Neural progenitor cell (in vitro differentiated cells): ENCODE measurements around the gene CNOT4. TPM values are rescaled to one million over a fixed set of nuclear protein-coding genes. Genes with fewer than 3 reads are reported as not detected.

Source experiments
- DNase-seq: peaks from one replicate; pipeline ENCODE4 v3.0.0-alpha.2; 2016; ENCODE audit warnings: low spot score
- H2AFZ ChIP-seq: fragments of 200-600 bp; sonication (generic); replicated peaks from 2 replicates; pipeline ENCODE4 v1.6.1; 2016; ENCODE audit warnings: antibody characterized with exemption
- H3F3A ChIP-seq: fragments of 200-600 bp; sonication (generic); 2 replicates; pipeline ENCODE4 v1.6.1; 2016; ENCODE audit warnings: antibody characterized with exemption, low read depth
- H3K27ac ChIP-seq: fragments of 200-600 bp; sonication (generic); 2 replicates; pipeline ENCODE4 v1.5.1; 2016; ENCODE audit warnings: mild to moderate bottlenecking
- H3K27me3 ChIP-seq: fragments of 200-600 bp; sonication (generic); 2 replicates; pipeline ENCODE4 v1.6.1; 2016; ENCODE audit warnings: mild to moderate bottlenecking, moderate library complexity
- H3K36me3 ChIP-seq: fragments of 200-600 bp; sonication (generic); 2 replicates; pipeline ENCODE4 v1.5.1; 2016
- H3K4me1 ChIP-seq: fragments of 200-600 bp; sonication (generic); 2 replicates; pipeline ENCODE4 v1.6.1; 2016; ENCODE audit warnings: mixed run types
- H3K4me2 ChIP-seq: fragments of 200-600 bp; sonication (generic); 2 replicates; pipeline ENCODE4 v1.6.1; 2016
- H3K4me3 ChIP-seq: fragments of 200-600 bp; sonication (generic); 2 replicates; pipeline ENCODE4 v1.5.1; 2016
- H3K79me2 ChIP-seq: fragments of 200-600 bp; sonication (generic); 2 replicates; pipeline ENCODE4 v1.6.1; 2016; ENCODE audit warnings: low read depth
- H3K9ac ChIP-seq: fragments of 200-600 bp; sonication (generic); 2 replicates; pipeline ENCODE4 v1.6.1; 2016
- H3K9me3 ChIP-seq: fragments of 200-600 bp; sonication (generic); 2 replicates; pipeline ENCODE4 v1.5.1; 2016; ENCODE audit warnings: low read depth
- H4K20me1 ChIP-seq: fragments of 200-600 bp; sonication (generic); 2 replicates; pipeline ENCODE4 v1.6.1; 2016; ENCODE audit warnings: low read depth
- H3K27ac Mint-ChIP-seq: 3 replicates; pipeline ENCODE4 v1.8.0; 2021; ENCODE audit warnings: mixed read lengths
- H3K27me3 Mint-ChIP-seq: 2 replicates; pipeline ENCODE4 v1.8.0; 2022; ENCODE audit warnings: low read depth, mild to moderate bottlenecking, inconsistent platforms, moderate library complexity, mixed read lengths; ENCODE audit not compliant: insufficient read depth
- H3K36me3 Mint-ChIP-seq: 3 replicates; pipeline ENCODE4 v1.8.0; 2021; ENCODE audit warnings: mixed read lengths
- H3K4me1 Mint-ChIP-seq: 3 replicates; pipeline ENCODE4 v1.8.0; 2021; ENCODE audit warnings: mixed read lengths
- H3K4me3 Mint-ChIP-seq: 3 replicates; pipeline ENCODE4 v1.8.0; 2021; ENCODE audit warnings: mild to moderate bottlenecking, moderate library complexity, mixed read lengths
- H3K9me3 Mint-ChIP-seq: 3 replicates; pipeline ENCODE4 v1.8.0; 2020; ENCODE audit warnings: mixed read lengths
- CTCF ChIP-seq: fragments of 200-600 bp; sonication (generic); IDR thresholded peaks from 2 replicates; pipeline ENCODE4 v1.5.1; 2017; ENCODE audit warnings: antibody characterized with exemption, mild to moderate bottlenecking
- EZH2 ChIP-seq: fragments of 200-600 bp; sonication (generic); IDR thresholded peaks from 2 replicates; pipeline ENCODE4 v1.6.1; 2017; ENCODE audit warnings: antibody characterized with exemption, mild to moderate bottlenecking, moderate library complexity
- EZH2phosphoT487 ChIP-seq: fragments of 200-600 bp; sonication (generic); IDR thresholded peaks from 2 replicates; pipeline ENCODE4 v1.6.1; 2017; ENCODE audit warnings: antibody characterized with exemption
- total RNA-seq: library from RNA; depleted of rRNA; stranded (reverse); fragments of >200 nt; gene quantifications from 2 replicates; pipeline ENCODE4 v1.2.3, GENCODE V29; 2015; ENCODE audit warnings: low replicate concordance

CNOT4 gene
- total RNA-seq, 1 donor from 2014 or later = 21.4 TPM

DNA sequence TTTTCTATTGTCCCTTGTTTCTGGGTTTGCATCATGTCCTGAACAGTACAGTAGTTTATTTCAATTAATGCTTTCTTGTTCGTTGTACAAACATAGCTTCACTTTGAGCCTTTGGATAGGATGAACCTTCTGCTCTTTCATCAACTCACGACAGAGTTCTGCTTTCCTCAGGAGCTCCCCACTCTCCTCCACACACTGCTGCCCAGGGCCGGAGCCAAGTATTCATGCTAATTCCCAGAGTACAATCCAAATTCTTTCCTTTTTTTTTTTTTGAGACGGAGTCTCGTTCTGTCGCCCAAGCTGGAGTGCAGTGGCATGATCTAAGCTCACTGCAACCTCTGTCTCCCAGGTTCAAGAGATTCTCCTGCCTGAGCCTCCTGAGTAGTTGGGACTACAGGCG, 40.3 kb upstream of the CNOT4 start:
- Histone ChIP-seq H3K4me2 (no peak overlapping the region), H3F3A (no peaks in the 10 kb centered on the region), H2AFZ (peak overlapping the region; percentile 18), H3K79me2 (no peaks in the 10 kb centered on the region), H3K4me3 (no peak overlapping the region), H3K27ac (no peak overlapping the region), H3K4me1 (no peaks in the 10 kb centered on the region), H3K9ac (no peak overlapping the region), H3K36me3 (no peaks in the 10 kb centered on the region), H3K27me3 (no peaks in the 10 kb centered on the region), H4K20me1 (no peaks in the 10 kb centered on the region), H3K9me3 (no peaks in the 10 kb centered on the region)
- no peaks in the 10 kb centered on the region for H3K36me3 Mint-ChIP-seq
- no peak overlapping the region for H3K27ac Mint-ChIP-seq
- no peak overlapping the region for H3K4me3 Mint-ChIP-seq
- H3K4me1 Mint-ChIP-seq = no peaks in the 10 kb centered on the region
- H3K27me3 Mint-ChIP-seq = no peaks in the 10 kb centered on the region
- no peak for DNase-seq
- H3K9me3 Mint-ChIP-seq = no peaks in the 10 kb centered on the region
- TF ChIP-seq EZH2phosphoT487 = no peak
- TF ChIP-seq CTCF = no peak

- Mint-ChIP-seq H3K4me1 (peaks cover 4% of the 10 kb centered on the region), H3K9me3 (no peaks in the 10 kb centered on the region), H3K27me3 (no peaks in the 10 kb centered on the region), H3K4me3 (no peak overlapping the region), H3K27ac (no peak overlapping the region), H3K36me3 (no peaks in the 10 kb centered on the region)
- no peak for DNase-seq
- H4K20me1 ChIP-seq = no peaks in the 10 kb centered on the region
- no peak overlapping the region for H3K27ac ChIP-seq
- H3K27me3 ChIP-seq = no peaks in the 10 kb centered on the region
- TF ChIP-seq EZH2phosphoT487 (no peak), CTCF (no peak), EZH2 (no peak)
- peaks cover 7% of the 10 kb centered on the region for H3F3A ChIP-seq
- no peak overlapping the region for H3K4me2 ChIP-seq
- no peaks in the 10 kb centered on the region for H3K9me3 ChIP-seq
- peaks cover 13% of the 10 kb centered on the region for H3K4me1 ChIP-seq
- H3K4me3 ChIP-seq = no peak overlapping the region
- H3K9ac ChIP-seq = no peak overlapping the region
- H3K36me3 ChIP-seq = no peaks in the 10 kb centered on the region
- H3K79me2 ChIP-seq = no peaks in the 10 kb centered on the region
- no peak overlapping the region for H2AFZ ChIP-seq
These were observed 31.1 kb upstream of the CNOT4 start for GRCh38 chr7:135541029-135541428.

- no peaks in the 10 kb centered on the region for H3K79me2 ChIP-seq
- Mint-ChIP-seq H3K4me1 (peaks cover 4% of the 10 kb centered on the region), H3K9me3 (no peaks in the 10 kb centered on the region), H3K4me3 (no peak overlapping the region), H3K27ac (no peak overlapping the region), H3K36me3 (no peaks in the 10 kb centered on the region), H3K27me3 (no peaks in the 10 kb centered on the region)
- H3K27ac ChIP-seq = no peak overlapping the region
- no peaks in the 10 kb centered on the region for H4K20me1 ChIP-seq
- H3F3A ChIP-seq = peaks cover 7% of the 10 kb centered on the region
- H3K27me3 ChIP-seq = no peaks in the 10 kb centered on the region
- no peak overlapping the region for H3K4me2 ChIP-seq
- H2AFZ ChIP-seq = peak overlapping the region; percentile 98
- no peak overlapping the region for H3K4me3 ChIP-seq
- peaks cover 13% of the 10 kb centered on the region for H3K4me1 ChIP-seq
- no peaks in the 10 kb centered on the region for H3K36me3 ChIP-seq
- no peak for DNase-seq
- no peak overlapping the region for H3K9ac ChIP-seq
- TF ChIP-seq EZH2 (no peak), CTCF (no peak), EZH2phosphoT487 (no peak)
- no peaks in the 10 kb centered on the region for H3K9me3 ChIP-seq
These were observed 29.7 kb upstream of the CNOT4 start for GRCh38 chr7:135539629-135540028.

DNA sequence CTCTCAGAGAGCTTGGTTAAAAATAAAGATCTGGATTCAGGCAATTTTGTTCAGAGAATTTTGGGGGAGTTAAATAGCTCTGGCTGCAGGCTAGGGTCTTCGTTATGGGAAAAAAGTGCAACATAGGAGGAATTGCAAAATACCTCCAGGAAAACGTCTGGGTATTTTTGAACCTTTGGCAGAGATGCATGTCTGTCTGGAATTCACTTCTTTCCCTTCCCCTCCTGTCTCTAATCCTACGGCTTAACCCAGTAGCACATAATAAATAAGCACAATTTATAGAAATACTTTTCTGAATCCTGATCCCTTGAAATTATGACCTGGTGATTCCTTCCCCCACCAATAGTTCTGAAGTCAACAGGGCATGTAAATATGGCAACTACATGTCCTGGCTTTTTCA, 28.5 kb upstream of the CNOT4 start:
- no peaks in the 10 kb centered on the region for H3K9me3 Mint-ChIP-seq
- Histone ChIP-seq H3K27me3 (no peaks in the 10 kb centered on the region), H3K4me3 (no peak overlapping the region), H3K27ac (no peak overlapping the region), H3K4me1 (peaks cover 13% of the 10 kb centered on the region), H3K79me2 (no peaks in the 10 kb centered on the region), H3K4me2 (no peak overlapping the region), H4K20me1 (no peaks in the 10 kb centered on the region), H3K36me3 (no peaks in the 10 kb centered on the region), H3K9ac (no peak overlapping the region), H3K9me3 (no peaks in the 10 kb centered on the region), H2AFZ (peak overlapping the region; percentile 18), H3F3A (peaks cover 7% of the 10 kb centered on the region)
- TF ChIP-seq EZH2 (no peak), CTCF (no peak), EZH2phosphoT487 (no peak)
- DNase-seq = no peak
- no peaks in the 10 kb centered on the region for H3K27me3 Mint-ChIP-seq
- peak overlapping the region; percentile 61 for H3K27ac Mint-ChIP-seq
- H3K36me3 Mint-ChIP-seq = no peaks in the 10 kb centered on the region
- H3K4me1 Mint-ChIP-seq = peaks cover 4% of the 10 kb centered on the region
- no peak overlapping the region for H3K4me3 Mint-ChIP-seq
